B cell (primary cell): ENCODE measurements around the gene CLASRP. TPM values are rescaled to one million over a fixed set of nuclear protein-coding genes. Genes with fewer than 3 reads are reported as not detected.

ENCODE experiments used
- ATAC-seq: fragments of 200-7000 bp; cut with Tn5 transposase; one replicate; pipeline ENCODE4 v1.10.0; 2021; ENCODE audit warnings: low read depth, mild to moderate bottlenecking, moderate number of reproducible peaks, moderate library complexity
- CTCF ChIA-PET: fragments of 350-600 bp; sonication (Branson Sonifier 250); formaldehyde crosslinking; loops from one replicate; lab custom pipeline; 2021; ENCODE audit warnings: antibody characterized with exemption, inconsistent platforms; lab: Charles Lee
- POLR2A ChIA-PET: fragments of 350-600 bp; sonication (Branson Sonifier 250); formaldehyde crosslinking; loops from one replicate; lab custom pipeline; 2021; ENCODE audit warnings: antibody characterized with exemption; lab: Charles Lee
- DNase-seq: peaks from one replicate; pipeline ENCODE4 v3.0.0; 2013
- H2AFZ ChIP-seq: 2 replicates; pipeline ENCODE4 v1.6.1; 2012; ENCODE audit warnings: mild to moderate bottlenecking, low read depth, low read length; ENCODE audit not compliant: insufficient read depth, poor library complexity, severe bottlenecking
- H3K27ac ChIP-seq, 2 donors: 1 replicate in 1 of 2; 2 replicates in 1 of 2; pipeline ENCODE4 v1.5.1; 2012 to 2013; ENCODE audit warnings: low read length in 2 of 2, mild to moderate bottlenecking in 2 of 2, moderate library complexity in 1 of 2
- H3K27me3 ChIP-seq, 4 experiments: fragments of 200-600 bp in 1 of 4; sonication (generic) in 1 of 4; replicated peaks in 1 of 4; 1 replicate in 2 of 4; 2 replicates in 2 of 4; pipeline versions ENCODE4 v1.6.1 to v1.7.0; 2013 to 2016; ENCODE audit warnings: low read length in 3 of 4, mild to moderate bottlenecking in 2 of 4, mixed read lengths in 1 of 4, moderate library complexity in 1 of 4; ENCODE audit not compliant: insufficient read depth in 4 of 4, control insufficient read depth in 3 of 4; ENCODE audit errors: control extremely low read depth in 1 of 4
- H3K36me3 ChIP-seq, 2 experiments: replicated peaks in 1 of 2; 1 replicate in 1 of 2; 2 replicates in 1 of 2; pipeline versions ENCODE4 v1.6.1 to v1.7.1; 2013; ENCODE audit warnings: low read length in 1 of 2; ENCODE audit not compliant: insufficient read depth in 2 of 2, control insufficient read depth in 1 of 2; ENCODE audit errors: control extremely low read depth in 1 of 2, extremely low read depth in 1 of 2
- H3K4me1 ChIP-seq, 2 donors: fragments of 200-600 bp in 1 of 2; sonication (generic) in 1 of 2; 1 replicate in 1 of 2; 2 replicates in 1 of 2; pipeline versions ENCODE4 v1.5.1 to v1.6.1; 2013 to 2017; ENCODE audit warnings: low read length in 2 of 2; ENCODE audit not compliant: control insufficient read depth in 2 of 2, insufficient read depth in 2 of 2
- H3K4me2 ChIP-seq: replicated peaks from 2 replicates; pipeline ENCODE3; 2012; ENCODE audit warnings: mild to moderate bottlenecking, low read depth, low read length; ENCODE audit not compliant: poor library complexity, severe bottlenecking
- H3K4me3 ChIP-seq, 5 experiments: fragments of 200-600 bp in 1 of 5; sonication (generic) in 1 of 5; 1 replicate in 3 of 5; 2 replicates in 2 of 5; pipeline versions ENCODE4 v1.5.1 to v1.7.0; 2011 to 2016; ENCODE audit warnings: low read length in 4 of 5, mild to moderate bottlenecking in 4 of 5, low read depth in 2 of 5, control low read depth in 1 of 5, moderate library complexity in 1 of 5; ENCODE audit not compliant: insufficient read depth in 1 of 5; ENCODE audit errors: control extremely low read depth in 1 of 5, extremely low read depth in 1 of 5
- H3K79me2 ChIP-seq: fragments of 200-600 bp; sonication (generic); one replicate; pipeline ENCODE4 v1.6.0; 2016; ENCODE audit warnings: low read length; ENCODE audit not compliant: control insufficient read depth, insufficient read depth
- H3K9ac ChIP-seq: fragments of 200-600 bp; sonication (generic); 2 replicates; pipeline ENCODE4 v1.6.1; 2017; ENCODE audit warnings: mild to moderate bottlenecking, low read length, moderate library complexity
- H3K9me3 ChIP-seq, 3 donors: one replicate each; pipeline versions ENCODE4 v1.6.1 to v1.7.1; 2013; ENCODE audit warnings: low read length in 2 of 3; ENCODE audit not compliant: control insufficient read depth in 2 of 3, insufficient read depth in 1 of 3; ENCODE audit errors: control extremely low read depth in 1 of 3
- H4K20me1 ChIP-seq: 2 replicates; pipeline ENCODE4 v1.6.0; 2012; ENCODE audit warnings: mild to moderate bottlenecking, low read length; ENCODE audit not compliant: insufficient read depth, control insufficient read depth, poor library complexity, severe bottlenecking
- H3K27ac Mint-ChIP-seq: one replicate; pipeline ENCODE4 v1.8.0; 2021; ENCODE audit warnings: mixed read lengths
- H3K27me3 Mint-ChIP-seq: one replicate; pipeline ENCODE4 v1.8.0; 2021; ENCODE audit warnings: mixed read lengths
- H3K4me1 Mint-ChIP-seq: one replicate; pipeline ENCODE4 v1.8.0; 2021; ENCODE audit warnings: mixed read lengths
- H3K4me3 Mint-ChIP-seq: one replicate; pipeline ENCODE4 v1.8.0; 2021; ENCODE audit warnings: mixed read lengths
- H3K9me3 Mint-ChIP-seq: one replicate; pipeline ENCODE4 v1.8.0; 2022; ENCODE audit warnings: mixed read lengths; ENCODE audit not compliant: insufficient read depth
- CTCF ChIP-seq: fragments of 200-600 bp; IDR thresholded peaks from one replicate; pipeline ENCODE4 v1.8.0; 2022; ENCODE audit warnings: antibody characterized with exemption, mild to moderate bottlenecking
- EZH2 ChIP-seq: IDR thresholded peaks from 2 replicates; pipeline ENCODE4 v1.6.1; 2012; ENCODE audit warnings: borderline replicate concordance, low read depth, mild to moderate bottlenecking, moderate library complexity, low read length; ENCODE audit not compliant: insufficient read depth, poor library complexity, severe bottlenecking
- WGBS: methylation state at CpG from one replicate; pipeline ENCODE4 v1.1.5; 2013; ENCODE audit warnings: missing lambda C conversion rate; ENCODE audit not compliant: insufficient coverage; 5-methylcytosine and 5-hydroxymethylcytosine counted together
- intact Hi-C: fragments of 100-400 bp; cut with micrococcal nuclease; formaldehyde crosslinking; loops from one replicate; pipeline ENCODE4 v1.10.0; 2022
- polyA plus RNA-seq: library from polyadenylated mRNA; depleted of rRNA; stranded (reverse); fragments of >200 nt; gene quantifications from 2 replicates; pipeline ENCODE4 v1.2.3, GENCODE V29; 2012
- total RNA-seq, 2 donors: library from RNA; stranded (reverse); fragments of 120-200 nt in 1 of 2; gene quantifications; 1 replicate in 1 of 2; 2 replicates in 1 of 2; pipeline versions ENCODE4 v1.2.3 to v1.2.4, GENCODE V29; 2013 to 2022

CLASRP gene
- total and polyA plus RNA-seq, 2 donors (not counting 1 experiment from before 2014, with no cell fraction given): 234 to 285 TPM

DNA sequence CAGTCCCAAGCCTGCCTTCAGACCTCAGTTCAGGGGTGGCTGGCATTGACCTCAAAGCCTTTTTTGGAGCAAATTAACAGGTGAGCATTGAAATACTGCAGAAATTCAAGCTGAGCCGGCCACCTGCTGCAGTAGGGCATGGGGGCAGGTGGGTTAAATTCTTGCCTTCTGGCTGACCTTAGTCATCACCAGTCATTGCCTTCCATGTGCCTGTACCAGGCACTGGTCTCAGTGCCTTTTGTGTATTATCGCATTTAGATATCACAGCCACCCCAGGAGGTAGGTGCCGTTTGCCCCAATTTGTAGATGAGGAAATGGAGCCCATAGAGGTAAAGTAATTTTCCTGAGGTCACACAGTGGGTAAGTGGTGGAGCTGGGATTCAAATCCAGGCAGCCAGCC, 61.4 kb downstream of the CLASRP start:
- POLR2A ChIA-PET: no interaction called here
- H3K36me3 ChIP-seq: peaks cover 0 to 3% of the 10 kb centered on the region in 2 experiments
- no peak overlapping the region for H3K4me2 ChIP-seq
- TF ChIP-seq EZH2 (no peak), CTCF (no peak)
- peaks cover 23 to 36% of the 10 kb centered on the region in 2 donors for H3K4me1 ChIP-seq
- CTCF ChIA-PET: no interaction called here
- no peak for DNase-seq
- H3K4me3 ChIP-seq: no peak overlapping the region
- H2AFZ ChIP-seq: no peak overlapping the region
- WGBS: 96% methylated on average over 3 of the region's 3 CpGs
- no peak overlapping the region for H3K4me3 Mint-ChIP-seq
- ATAC-seq: no peak
- no peaks in the 10 kb centered on the region for H3K9me3 ChIP-seq
- peaks cover 68% of the 10 kb centered on the region for H3K4me1 Mint-ChIP-seq
- H3K27me3 Mint-ChIP-seq: no peaks in the 10 kb centered on the region
- H3K79me2 ChIP-seq: peaks cover 96% of the 10 kb centered on the region
- H3K27ac ChIP-seq: no peak overlapping the region
- H3K27ac Mint-ChIP-seq: no peak overlapping the region
- H3K9me3 Mint-ChIP-seq: no peaks in the 10 kb centered on the region
- no peak overlapping the region for H3K9ac ChIP-seq
- peaks cover 93% of the 10 kb centered on the region for H4K20me1 ChIP-seq
- intact Hi-C loops: no loop called here
- no peaks in the 10 kb centered on the region for H3K27me3 ChIP-seq

GRCh38 chr19:45100846-45101252, 62.0 kb downstream of the CLASRP start:
- intact Hi-C loops: no loop called here
- DNase-seq (no peak), ATAC-seq (no peak)
- no peaks in the 10 kb centered on the region for H3K27me3 Mint-ChIP-seq
- H3K4me3 Mint-ChIP-seq: no peak overlapping the region
- H4K20me1 ChIP-seq: peaks cover 93% of the 10 kb centered on the region
- no peak for TF ChIP-seq EZH2
- no peak for TF ChIP-seq CTCF
- no peaks in the 10 kb centered on the region for H3K9me3 Mint-ChIP-seq
- no peak overlapping the region for H3K27ac ChIP-seq
- H3K27ac Mint-ChIP-seq: no peak overlapping the region
- WGBS: 90% methylated on average over 8 of the region's 8 CpGs
- H3K4me3 ChIP-seq: no peak overlapping the region
- ChIA-PET POLR2A (no interaction called here), CTCF (interaction anchor here (1.3 kb wide), 1 partner anchor 9 kb away, joined by 4 read pairs; no protein-coding TSS in a partner anchor)
- peaks cover 96% of the 10 kb centered on the region for H3K79me2 ChIP-seq
- peaks cover 28 to 36% of the 10 kb centered on the region in 2 donors for H3K4me1 ChIP-seq
- H3K36me3 ChIP-seq: peaks cover 0 to 3% of the 10 kb centered on the region in 2 experiments
- peaks cover 71% of the 10 kb centered on the region for H3K4me1 Mint-ChIP-seq
- no peak overlapping the region for H3K9ac ChIP-seq
- no peak overlapping the region for H3K4me2 ChIP-seq
- no peaks in the 10 kb centered on the region for H3K9me3 ChIP-seq
- no peaks in the 10 kb centered on the region for H3K27me3 ChIP-seq
- H2AFZ ChIP-seq: no peak overlapping the region
